MM.1S (cell line): ENCODE data around the gene DOC2A.

Experiments
- DNase-seq: peaks from one replicate; pipeline ENCODE4 v3.0.0-alpha.2; 2015
- H2AFZ ChIP-seq: fragments of 300-600 bp; sonication (generic); 2 replicates; pipeline ENCODE4 v1.6.0; 2016; ENCODE audit warnings: antibody characterized with exemption, low read length
- H3F3A ChIP-seq: fragments of 300-600 bp; sonication (generic); 2 replicates; pipeline ENCODE4 v1.6.1; 2016; ENCODE audit warnings: mild to moderate bottlenecking, antibody characterized with exemption, low read length, moderate library complexity, mixed read lengths; ENCODE audit not compliant: insufficient read depth
- H3K27ac ChIP-seq: fragments of 300-600 bp; sonication (generic); 2 replicates; pipeline ENCODE4 v1.5.1; 2016; ENCODE audit warnings: mild to moderate bottlenecking, low read length
- H3K27me3 ChIP-seq: fragments of 300-600 bp; sonication (generic); replicated peaks from 2 replicates; pipeline ENCODE4 v1.6.0; 2016; ENCODE audit warnings: low read length; ENCODE audit not compliant: insufficient read depth
- H3K36me3 ChIP-seq: fragments of 300-600 bp; sonication (generic); replicated peaks from 2 replicates; pipeline ENCODE4 v1.6.1; 2016; ENCODE audit warnings: mild to moderate bottlenecking, low read length, mixed read lengths; ENCODE audit not compliant: insufficient read depth
- H3K4me1 ChIP-seq: fragments of 300-600 bp; sonication (generic); 2 replicates; pipeline ENCODE4 v1.6.1; 2016; ENCODE audit warnings: low read length, mixed read lengths
- H3K4me2 ChIP-seq: fragments of 300-600 bp; sonication (generic); 2 replicates; pipeline ENCODE4 v1.6.0; 2016; ENCODE audit warnings: low read depth, low read length
- H3K4me3 ChIP-seq: fragments of 300-600 bp; sonication (generic); 2 replicates; pipeline ENCODE4 v1.5.1; 2016; ENCODE audit warnings: low read length, mixed read lengths
- H3K79me2 ChIP-seq: fragments of 300-600 bp; sonication (generic); 2 replicates; pipeline ENCODE4 v1.6.1; 2016; ENCODE audit warnings: mixed run types, low read length, mixed read lengths
- H3K9ac ChIP-seq: fragments of 300-600 bp; sonication (generic); 2 replicates; pipeline ENCODE4 v1.6.1; 2016; ENCODE audit warnings: low read length, mixed read lengths
- H3K9me2 ChIP-seq: fragments of 300-600 bp; sonication (generic); replicated peaks from 2 replicates; pipeline ENCODE4 v1.6.1; 2016; ENCODE audit warnings: mild to moderate bottlenecking, low read length, mixed read lengths; ENCODE audit not compliant: insufficient read depth
- H3K9me3 ChIP-seq: fragments of 300-600 bp; sonication (generic); replicated peaks from 2 replicates; pipeline ENCODE4 v1.6.1; 2016; ENCODE audit warnings: mild to moderate bottlenecking, low read length, mixed read lengths; ENCODE audit not compliant: insufficient read depth
- H4K20me1 ChIP-seq: fragments of 300-600 bp; sonication (generic); 2 replicates; pipeline ENCODE4 v1.6.1; 2016; ENCODE audit warnings: mild to moderate bottlenecking, low read length, moderate library complexity, mixed read lengths; ENCODE audit not compliant: insufficient read depth
- EZH2 ChIP-seq: fragments of 300-600 bp; sonication (generic); optimal IDR thresholded peaks from 2 replicates; pipeline ENCODE3; 2017; ENCODE audit warnings: low read depth, mild to moderate bottlenecking, antibody characterized with exemption, low read length, mixed read lengths
- EZH2phosphoT487 ChIP-seq: fragments of 300-600 bp; sonication (generic); IDR thresholded peaks from 2 replicates; pipeline ENCODE4 v1.6.1; 2018; ENCODE audit warnings: antibody characterized with exemption, low read length
- TF ChIP-seq, protein P1 (sequence below): fragments of 300-600 bp; sonication (generic); IDR thresholded peaks from 2 replicates; pipeline ENCODE4 v1.5.1; 2016; ENCODE audit warnings: antibody characterized with exemption, low read length, mixed read lengths

The DOC2A gene

DNA sequence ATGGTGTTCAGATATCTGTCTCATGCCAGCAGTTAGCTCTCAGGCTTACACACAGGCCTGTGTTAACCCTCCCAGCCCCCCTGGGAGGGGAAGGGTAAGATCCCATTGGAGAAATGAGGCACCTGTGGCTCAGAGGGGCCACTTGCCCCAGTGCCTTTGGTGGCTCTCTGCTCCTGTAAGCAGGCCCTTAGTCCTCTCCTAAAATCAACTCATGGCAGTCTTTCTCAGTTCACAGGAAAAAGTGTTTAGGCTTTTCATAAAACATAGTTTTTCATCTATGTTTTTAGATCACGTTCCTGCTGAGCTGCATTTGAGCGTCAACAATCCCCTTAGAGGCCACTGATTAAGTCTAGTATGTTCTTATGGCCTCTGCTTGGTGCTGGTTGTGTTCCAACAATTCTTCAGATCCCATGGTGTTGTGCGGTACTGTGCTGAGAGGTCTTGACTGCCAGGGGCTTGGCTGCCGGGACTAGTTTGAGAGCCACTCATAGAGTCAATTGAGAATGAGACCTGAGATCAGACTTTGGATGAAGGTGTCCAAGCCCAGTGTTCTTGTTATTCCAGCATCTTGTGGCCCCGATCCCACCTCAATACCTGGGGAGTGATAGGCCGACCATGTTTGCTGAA, 26.6 kb downstream of the DOC2A start:
- Histone ChIP-seq H2AFZ (no peak overlapping the region), H3K36me3 (peaks cover 10% of the 10 kb centered on the region; the same call in 1 of the 2 replicates), H3K9me3 (no peaks in the 10 kb centered on the region), H3K4me2 (no peak overlapping the region), H3K9me2 (no peaks in the 10 kb centered on the region), H3K79me2 (no peaks in the 10 kb centered on the region), H3K4me3 (no peak overlapping the region), H3K4me1 (no peaks in the 10 kb centered on the region), H3K9ac (no peak overlapping the region), H3K27ac (no peak overlapping the region), H3F3A (peaks cover 3% of the 10 kb centered on the region; the same call in 1 of the 2 replicates), H4K20me1 (no peaks in the 10 kb centered on the region), H3K27me3 (no peaks in the 10 kb centered on the region)
- TF ChIP-seq EZH2 = no peak
- no peak for TF ChIP-seq EZH2phosphoT487
- TF ChIP-seq, protein P1, sequence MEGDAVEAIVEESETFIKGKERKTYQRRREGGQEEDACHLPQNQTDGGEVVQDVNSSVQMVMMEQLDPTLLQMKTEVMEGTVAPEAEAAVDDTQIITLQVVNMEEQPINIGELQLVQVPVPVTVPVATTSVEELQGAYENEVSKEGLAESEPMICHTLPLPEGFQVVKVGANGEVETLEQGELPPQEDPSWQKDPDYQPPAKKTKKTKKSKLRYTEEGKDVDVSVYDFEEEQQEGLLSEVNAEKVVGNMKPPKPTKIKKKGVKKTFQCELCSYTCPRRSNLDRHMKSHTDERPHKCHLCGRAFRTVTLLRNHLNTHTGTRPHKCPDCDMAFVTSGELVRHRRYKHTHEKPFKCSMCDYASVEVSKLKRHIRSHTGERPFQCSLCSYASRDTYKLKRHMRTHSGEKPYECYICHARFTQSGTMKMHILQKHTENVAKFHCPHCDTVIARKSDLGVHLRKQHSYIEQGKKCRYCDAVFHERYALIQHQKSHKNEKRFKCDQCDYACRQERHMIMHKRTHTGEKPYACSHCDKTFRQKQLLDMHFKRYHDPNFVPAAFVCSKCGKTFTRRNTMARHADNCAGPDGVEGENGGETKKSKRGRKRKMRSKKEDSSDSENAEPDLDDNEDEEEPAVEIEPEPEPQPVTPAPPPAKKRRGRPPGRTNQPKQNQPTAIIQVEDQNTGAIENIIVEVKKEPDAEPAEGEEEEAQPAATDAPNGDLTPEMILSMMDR = no peak
- DNase-seq = no peak

DNA sequence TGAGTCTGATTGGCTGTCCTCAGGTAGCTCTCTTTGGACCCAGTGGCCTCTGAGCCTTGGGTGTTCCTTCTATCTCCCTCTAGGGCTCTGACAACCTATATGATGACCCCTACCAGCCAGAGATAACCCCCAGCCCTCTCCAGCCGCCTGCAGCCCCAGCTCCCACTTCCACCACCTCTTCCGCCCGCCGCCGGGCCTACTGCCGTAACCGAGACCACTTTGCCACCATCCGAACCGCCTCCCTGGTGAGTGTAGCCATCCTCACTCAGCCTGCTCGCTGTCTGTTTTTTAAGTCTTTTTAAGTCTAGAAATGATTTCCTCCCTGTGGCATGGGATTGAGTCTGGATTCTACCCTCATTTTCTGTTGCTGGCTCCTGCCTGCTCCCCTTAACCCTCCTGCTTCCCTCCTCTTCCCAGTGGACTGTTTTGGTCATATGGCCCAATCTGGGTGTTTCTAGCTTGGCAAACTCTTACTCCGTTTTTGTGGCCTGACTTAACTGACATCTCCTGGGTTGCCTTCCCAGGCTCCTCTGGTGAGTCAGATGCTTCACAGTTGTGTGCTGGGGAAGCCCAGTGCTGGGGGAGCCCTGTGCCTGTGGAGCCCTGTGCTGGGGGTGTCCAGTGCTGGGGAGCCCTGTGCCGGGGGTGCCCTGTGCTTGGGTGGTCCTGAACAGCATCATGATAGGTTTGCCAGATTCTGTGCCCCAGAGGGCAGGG, 27.2 kb downstream of the DOC2A start:
- Histone ChIP-seq H3K9me3 (no peaks in the 10 kb centered on the region), H3K9ac (no peak overlapping the region), H3K79me2 (no peaks in the 10 kb centered on the region), H3K4me1 (no peaks in the 10 kb centered on the region), H3K4me2 (no peak overlapping the region), H3K4me3 (no peak overlapping the region), H2AFZ (no peak overlapping the region), H3K27me3 (no peaks in the 10 kb centered on the region), H3K27ac (no peak overlapping the region), H3K36me3 (peaks cover 10% of the 10 kb centered on the region; the same call in 1 of the 2 replicates), H3F3A (no peaks in the 10 kb centered on the region), H4K20me1 (no peaks in the 10 kb centered on the region), H3K9me2 (no peaks in the 10 kb centered on the region)
- TF ChIP-seq EZH2 (no peak), EZH2phosphoT487 (no peak)
- TF ChIP-seq, protein P1 = no peak
- DNase-seq = no peak

- no peak overlapping the region for H2AFZ ChIP-seq
- TF ChIP-seq EZH2phosphoT487 (no peak), EZH2 (no peak)
- TF ChIP-seq, protein P1 = no peak
Measured at GRCh38 chr16:29982560-29983419, 28.0 kb downstream of the DOC2A start.

More at GRCh38 chr16:29982560-29983419, 28.0 kb downstream of the DOC2A start:
- H4K20me1 ChIP-seq = no peaks in the 10 kb centered on the region
- H3K36me3 ChIP-seq = peaks cover 10% of the 10 kb centered on the region; the same call in 1 of the 2 replicates
- H3K4me2 ChIP-seq = no peak overlapping the region
- no peak overlapping the region for H3K27ac ChIP-seq
- H3K9me3 ChIP-seq = no peaks in the 10 kb centered on the region
- no peak overlapping the region for H3K9ac ChIP-seq
- H3F3A ChIP-seq = no peaks in the 10 kb centered on the region
- no peaks in the 10 kb centered on the region for H3K27me3 ChIP-seq
- no peak for DNase-seq
- peaks cover 4% of the 10 kb centered on the region; the same call in 1 of the 2 replicates for H3K79me2 ChIP-seq
- H3K9me2 ChIP-seq = no peaks in the 10 kb centered on the region
- no peak overlapping the region for H3K4me3 ChIP-seq
- H3K4me1 ChIP-seq = no peaks in the 10 kb centered on the region
